GM11168 (cell line): Measurements from ENCODE around the gene ABHD4.

Experiments used
- in situ Hi-C: fragments of 300-500 bp; cut with MboI; formaldehyde crosslinking; loops from one replicate; pipeline ENCODE4 v1.12.0; 2022; ENCODE audit warnings: low sequenced_read_pairs; ENCODE audit not compliant: unreplicated experiment

ABHD4 gene

DNA sequence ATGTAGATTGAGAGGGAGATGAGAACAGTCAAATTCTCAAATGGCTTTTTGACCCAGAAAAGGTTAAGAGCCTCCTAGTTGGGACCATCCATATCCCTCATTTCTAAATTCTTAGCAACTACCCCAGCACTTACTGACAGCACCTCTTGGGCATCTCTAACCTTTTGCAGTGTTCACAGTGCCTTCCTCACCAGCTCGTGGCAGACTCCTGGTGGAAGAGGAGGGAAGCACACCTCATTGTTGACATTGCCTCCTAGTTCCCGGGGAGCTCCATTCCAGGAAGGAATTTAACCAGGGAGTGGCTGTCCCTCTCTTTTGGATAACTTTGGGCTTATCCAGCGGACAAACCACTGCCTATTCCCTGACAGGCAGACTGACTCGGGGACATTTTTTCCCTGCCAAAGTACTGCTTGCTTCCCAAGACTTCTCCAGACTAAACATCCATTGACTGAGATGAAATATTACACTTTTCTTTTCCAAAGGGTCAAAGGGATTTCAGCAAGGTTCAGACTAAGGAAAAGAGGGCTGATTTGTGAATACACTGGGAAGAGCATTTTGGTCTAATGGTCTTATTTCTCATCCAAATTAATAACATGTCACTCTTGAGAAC, 55.0 kb downstream of the ABHD4 start:
- in situ Hi-C loops = loop anchor here (5.0 kb wide), 2 partner anchors 81 to 204 kb away; no protein-coding TSS in a partner anchor

DNA sequence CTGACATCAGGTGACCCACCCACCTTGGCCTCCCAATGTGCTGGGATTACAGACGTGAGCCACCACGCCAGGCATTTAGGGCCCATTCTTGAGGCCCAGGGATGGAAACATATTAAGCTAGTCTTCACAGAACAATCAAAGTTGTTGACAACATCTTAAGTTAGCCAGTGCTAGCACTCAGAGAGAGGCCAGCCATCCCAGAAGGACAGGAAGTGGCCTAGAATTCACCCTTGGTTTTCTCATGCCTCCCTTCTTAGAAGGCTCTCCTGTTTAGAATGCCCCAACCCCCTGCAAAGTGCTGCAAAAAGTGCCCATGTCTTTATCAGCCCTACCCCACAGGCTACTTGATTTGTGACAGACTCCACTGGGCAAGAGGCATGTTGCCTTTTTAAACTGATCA, 58.1 kb downstream of the ABHD4 start:
- in situ Hi-C loops = no loop called here

DNA sequence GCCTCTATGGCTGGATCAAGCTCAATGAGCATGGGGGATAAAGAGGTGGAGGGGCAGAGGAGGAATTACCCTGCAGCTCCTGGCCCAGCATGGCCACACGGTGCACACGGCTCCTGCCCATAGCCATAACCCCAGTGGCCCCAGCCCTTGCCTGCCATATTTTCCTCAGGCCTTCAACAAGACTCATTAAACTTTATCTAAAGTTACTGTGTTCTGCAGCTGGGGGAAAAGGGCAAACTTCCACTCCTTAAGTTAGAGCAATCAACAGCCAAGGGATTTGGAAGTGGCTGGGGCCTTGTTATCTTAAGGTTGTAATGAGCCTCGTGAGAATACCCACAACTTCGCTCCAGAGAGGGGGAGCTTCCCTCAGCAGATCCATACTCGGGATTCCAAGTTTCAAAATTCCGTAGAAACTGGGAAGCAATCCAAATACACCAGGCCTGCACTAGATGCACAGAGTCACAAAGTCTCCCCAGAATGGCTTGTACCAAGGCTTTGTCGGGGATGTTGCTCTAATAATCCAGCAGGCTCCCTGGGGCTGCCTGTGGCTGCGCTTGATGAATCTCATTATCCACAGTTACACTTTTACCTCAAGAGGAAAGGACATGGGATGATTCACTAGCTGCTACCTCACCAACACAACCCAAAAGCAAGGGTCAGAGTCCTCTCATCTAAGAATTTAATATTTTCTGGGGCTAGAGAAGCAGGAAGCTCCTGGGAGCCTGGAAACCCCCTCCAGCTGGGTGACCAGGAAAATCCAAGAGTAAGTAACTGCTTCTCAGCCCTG, 59.0 kb downstream of the ABHD4 start:
- in situ Hi-C loops = no loop called here

DNA sequence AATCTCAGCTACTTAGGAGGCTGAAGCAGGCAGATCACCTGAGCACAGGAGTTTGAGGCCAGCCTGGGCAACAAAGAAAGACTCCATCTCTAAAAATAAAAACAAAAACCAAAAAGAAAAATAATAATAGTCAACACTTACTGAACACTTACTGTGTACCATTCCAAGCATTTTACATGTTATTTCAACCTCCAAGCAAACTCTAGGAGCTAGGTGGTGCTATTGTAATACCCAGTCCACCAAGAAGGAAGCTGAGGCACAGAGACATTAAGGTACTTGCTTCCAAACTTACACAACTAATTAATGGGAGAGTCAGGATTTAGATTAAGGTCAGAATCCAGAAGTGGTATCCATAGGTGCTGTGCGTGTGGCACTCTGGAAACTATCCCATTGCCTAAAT, 59.8 kb downstream of the ABHD4 start:
- in situ Hi-C loops = no loop called here

DNA sequence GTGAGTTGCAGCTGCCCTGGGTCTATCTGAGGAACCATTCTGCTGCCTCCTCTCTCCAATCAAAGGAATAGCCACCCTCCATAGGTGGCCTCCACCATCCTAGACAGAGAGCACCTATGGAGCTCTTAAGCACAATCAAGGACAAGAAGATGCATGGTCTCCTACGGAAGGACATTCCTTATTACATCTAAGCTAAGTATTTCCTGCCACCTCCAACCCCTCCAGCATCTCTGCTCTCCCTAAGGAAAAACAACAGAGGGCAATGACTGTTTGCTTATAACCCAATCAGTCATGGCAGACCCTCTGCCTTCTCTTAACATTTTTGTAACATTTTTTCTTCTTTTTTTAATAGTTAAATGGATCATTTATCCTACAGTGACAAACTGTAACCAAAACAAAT, 60.8 kb downstream of the ABHD4 start:
- in situ Hi-C loops = no loop called here

DNA sequence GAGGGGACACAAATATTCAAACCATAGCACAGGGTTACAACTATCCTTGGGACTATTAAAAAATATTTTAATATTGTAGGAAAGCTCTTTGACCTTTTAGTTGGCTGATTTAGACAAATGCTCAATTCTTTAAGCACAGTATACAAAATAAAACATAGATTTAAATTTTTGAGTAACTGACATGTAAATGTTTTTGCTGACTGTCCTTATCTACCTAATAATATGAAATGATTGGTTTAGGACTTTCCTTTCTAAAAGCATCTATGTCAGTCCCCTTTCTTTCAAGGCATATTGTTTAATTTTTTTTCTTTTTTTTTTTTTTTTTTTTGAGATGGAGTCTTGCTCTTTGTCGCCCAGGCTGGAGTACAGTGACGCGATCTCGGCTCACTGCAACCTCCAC, 62.6 kb downstream of the ABHD4 start:
- in situ Hi-C loops = loop anchor here (10.0 kb wide), 1 partner anchor 266 kb away; no protein-coding TSS in a partner anchor
